Keratinocyte (primary cell): ENCODE results near the gene NREP. TPM values are rescaled to one million over a fixed set of nuclear protein-coding genes. Genes with fewer than 3 reads are reported as not detected.

Source experiments
- DNase-seq: peaks from one replicate; pipeline ENCODE4 v3.0.0-alpha.2; 2011; ENCODE audit warnings: low read depth, missing footprints, low spot score
- FAIRE-seq: peaks from 2 replicates; lab custom pipeline; 2011; peaks lifted over from hg19 to GRCh38; lab: Jason Lieb, UNC
- H2AFZ ChIP-seq: 2 replicates; pipeline ENCODE4 v1.6.0; 2012; ENCODE audit warnings: low read length, control low read depth, inconsistent platforms; ENCODE audit not compliant: control insufficient read depth
- H3K27ac ChIP-seq: 2 replicates; pipeline ENCODE4 v1.5.1; 2011; ENCODE audit warnings: low read length; ENCODE audit not compliant: control insufficient read depth, insufficient read depth
- H3K27me3 ChIP-seq: 3 replicates; pipeline ENCODE4 v1.6.0; 2011; ENCODE audit warnings: low read length; ENCODE audit not compliant: control insufficient read depth, insufficient read depth; ENCODE audit errors: extremely low read depth
- H3K36me3 ChIP-seq, 2 experiments: 2 replicates in 1 of 2; 3 replicates in 1 of 2; pipeline ENCODE4 v1.5.1; 2011; ENCODE audit warnings: low read length in 2 of 2, mild to moderate bottlenecking in 1 of 2; ENCODE audit not compliant: control insufficient read depth in 2 of 2, insufficient read depth in 2 of 2; ENCODE audit errors: extremely low read depth in 1 of 2
- H3K4me1 ChIP-seq: 3 replicates; pipeline ENCODE4 v1.5.1; 2011; ENCODE audit warnings: low read length; ENCODE audit not compliant: control insufficient read depth, insufficient read depth; ENCODE audit errors: extremely low read depth
- H3K4me2 ChIP-seq: 3 replicates; pipeline ENCODE4 v1.6.0; 2011; ENCODE audit warnings: low read depth, low read length; ENCODE audit not compliant: control insufficient read depth, insufficient read depth; ENCODE audit errors: extremely low read depth
- H3K4me3 ChIP-seq, 3 experiments: fragments of 200-600 bp in 1 of 3; sonication (generic) in 1 of 3; 2 replicates in 2 of 3; 3 replicates in 1 of 3; pipeline ENCODE4 v1.5.1; 2011 to 2016; ENCODE audit warnings: low read length in 3 of 3, mild to moderate bottlenecking in 3 of 3, control low read depth in 2 of 3, inconsistent platforms in 1 of 3, low read depth in 1 of 3, mixed read lengths in 1 of 3, mixed run types in 1 of 3, moderate library complexity in 1 of 3; ENCODE audit not compliant: control insufficient read depth in 2 of 3, insufficient read depth in 2 of 3; ENCODE audit errors: extremely low read depth in 1 of 3
- H3K79me2 ChIP-seq: 2 replicates; pipeline ENCODE4 v1.6.0; 2012; ENCODE audit warnings: low read length; ENCODE audit not compliant: control insufficient read depth, insufficient read depth
- H3K9ac ChIP-seq: 3 replicates; pipeline ENCODE4 v1.6.0; 2011; ENCODE audit warnings: low read length; ENCODE audit not compliant: control insufficient read depth, insufficient read depth; ENCODE audit errors: extremely low read depth
- H3K9me1 ChIP-seq: 3 replicates; pipeline ENCODE4 v1.6.0; 2011; ENCODE audit warnings: low read length; ENCODE audit not compliant: control insufficient read depth, insufficient read depth; ENCODE audit errors: extremely low read depth
- H3K9me3 ChIP-seq: 2 replicates; pipeline ENCODE4 v1.5.1; 2012; ENCODE audit warnings: low read depth, low read length; ENCODE audit not compliant: control insufficient read depth
- H4K20me1 ChIP-seq: 3 replicates; pipeline ENCODE4 v1.6.0; 2011; ENCODE audit warnings: low read length; ENCODE audit not compliant: control insufficient read depth, insufficient read depth; ENCODE audit errors: extremely low read depth
- CTCF ChIP-seq, 3 experiments: IDR thresholded peaks in 1 of 3; conservative IDR thresholded peaks in 1 of 3; optimal IDR thresholded peaks in 1 of 3; 2 replicates in 2 of 3; 3 replicates in 1 of 3; pipeline versions ENCODE3 to v1.5.1; 2011; ENCODE audit warnings: low read length in 3 of 3, mild to moderate bottlenecking in 3 of 3, moderate library complexity in 2 of 3, control low read depth in 1 of 3, inconsistent platforms in 1 of 3; ENCODE audit not compliant: insufficient read depth in 2 of 3; ENCODE audit errors: extremely low read depth in 1 of 3
- EZH2 ChIP-seq: IDR thresholded peaks from one replicate; pipeline ENCODE4 v1.6.1; 2012; ENCODE audit warnings: inconsistent platforms, mild to moderate bottlenecking, low read length, moderate library complexity
- dilution Hi-C: fragments of 300-500 bp; cut with MboI; formaldehyde crosslinking; loops from one replicate; pipeline ENCODE4 v1.7.0; 2020; ENCODE audit warnings: low sequenced_read_pairs; ENCODE audit not compliant: extremely low pct_ligation_motif_present
- polyA plus RNA-seq, 5 experiments: library from polyadenylated mRNA; depleted of rRNA in 3 of 5; stranded (reverse) in 3 of 5; stranded (forward) in 1 of 5; unstranded in 1 of 5; fragments of >200 nt; gene quantifications; 1 replicate in 1 of 5; 2 replicates in 3 of 5; 3 replicates in 1 of 5; pipeline versions ENCODE4 v1.2.1 to v1.2.3, GENCODE V29; 2011 to 2012; ENCODE audit warnings: missing spikeins in 2 of 5, low read depth in 1 of 5, low replicate concordance in 1 of 5

NREP gene
- polyA plus RNA-seq, 1 donor (not counting 4 experiments of a cell fraction or from before 2014, with no cell fraction given): 9.1 TPM

- Histone ChIP-seq H3K79me2 (no peaks in the 10 kb centered on the region), H3K4me3 (no peak overlapping the region), H3K4me1 (no peaks in the 10 kb centered on the region), H3K27me3 (no peaks in the 10 kb centered on the region), H3K9ac (no peak overlapping the region), H4K20me1 (no peaks in the 10 kb centered on the region), H3K4me2 (no peak overlapping the region), H2AFZ (no peak overlapping the region), H3K36me3 (no peaks in the 10 kb centered on the region), H3K9me1 (no peaks in the 10 kb centered on the region), H3K9me3 (no peaks in the 10 kb centered on the region), H3K27ac (no peak overlapping the region)
- no peak for TF ChIP-seq EZH2
- no peak for TF ChIP-seq CTCF (optimal IDR thresholded peaks at IDR 0.05 in 1 of 3, IDR thresholded peaks at IDR 0.05 in 1 of 3, conservative IDR thresholded peaks at IDR 0.05 in 1 of 3; ENCODE audit: extremely low read depth in 1 of 3, insufficient read depth in 2 of 3, low read length in 3 of 3)
- dilution Hi-C loops: no loop called here
- DNase-seq: no peak
- no peak for FAIRE-seq
Observed at GRCh38 chr5:111738118-111738517, 18.9 kb downstream of the NREP start.

- Histone ChIP-seq H3K4me1 (no peaks in the 10 kb centered on the region), H3K27me3 (no peaks in the 10 kb centered on the region), H3K9me3 (no peaks in the 10 kb centered on the region), H3K4me3 (no peak overlapping the region), H3K9me1 (no peaks in the 10 kb centered on the region), H3K36me3 (no peaks in the 10 kb centered on the region), H3K4me2 (no peak overlapping the region), H3K9ac (no peak overlapping the region), H4K20me1 (no peaks in the 10 kb centered on the region), H2AFZ (no peak overlapping the region), H3K27ac (no peak overlapping the region), H3K79me2 (no peaks in the 10 kb centered on the region)
- no peak for FAIRE-seq
- TF ChIP-seq CTCF (optimal IDR thresholded peaks at IDR 0.05 in 1 of 3, IDR thresholded peaks at IDR 0.05 in 1 of 3, conservative IDR thresholded peaks at IDR 0.05 in 1 of 3; ENCODE audit: extremely low read depth in 1 of 3, insufficient read depth in 2 of 3, low read length in 3 of 3) (no peak), EZH2 (no peak)
- DNase-seq: no peak
- dilution Hi-C loops: no loop called here
Observed at GRCh38 chr5:111737716-111738115, 19.3 kb downstream of the NREP start.
